Activated effector memory CD4-positive, alpha-beta T cell treated with anti-CD3 and anti-CD28 coated beads, Interleukin-2, amount 50 U/mL, for 16 hours (primary cell): ENCODE measurements around the gene FAM222B.
"Not testable (repeated sequence)": the region's sequence is repeated elsewhere in the genome, so short reads cannot be mapped to it uniquely, and the experiment has no call there.

ENCODE experiments used
- DNase-seq: peaks from one replicate; pipeline ENCODE4 v3.0.0-alpha.2; 2020

FAM222B gene

GRCh38 chr17:28828294-28829040 is 14.1 kb downstream of the FAM222B start:
- DNase-seq, result peak; percentile 43

- no peak for DNase-seq
These were observed 14.9 kb downstream of the FAM222B start for GRCh38 chr17:28827672-28828071.

GRCh38 chr17:28819582-28819981 is 23.0 kb downstream of the FAM222B start:
- DNase-seq, result no peak

- DNase-seq, result no peak
These were observed 23.8 kb downstream of the FAM222B start for GRCh38 chr17:28818819-28819221.

- no peak for DNase-seq
These were observed 26.1 kb downstream of the FAM222B start for GRCh38 chr17:28816540-28816939.

- no peak for DNase-seq
These were observed 29.7 kb downstream of the FAM222B start for GRCh38 chr17:28812748-28813377.

GRCh38 chr17:28812091-28812747 is 30.4 kb downstream of the FAM222B start:
- peak; percentile 99 for DNase-seq

- no peak for DNase-seq
These were observed 30.9 kb downstream of the FAM222B start for GRCh38 chr17:28811651-28812090.

GRCh38 chr17:28810437-28810836 is 32.2 kb downstream of the FAM222B start:
- DNase-seq, result no peak

- no peak for DNase-seq
These were observed 34.5 kb downstream of the FAM222B start for GRCh38 chr17:28807925-28808634.

- DNase-seq, result no peak
These were observed 46.5 kb downstream of the FAM222B start for GRCh38 chr17:28796062-28796461.

GRCh38 chr17:28794846-28795441 is 47.6 kb downstream of the FAM222B start:
- DNase-seq, result not testable (repeated sequence)

- no peak for DNase-seq
These were observed 49.5 kb downstream of the FAM222B start for GRCh38 chr17:28792877-28793661.

GRCh38 chr17:28788100-28788499 is 54.5 kb downstream of the FAM222B start:
- no peak for DNase-seq

GRCh38 chr17:28783161-28783560 is 59.4 kb downstream of the FAM222B start:
- DNase-seq, result no peak

- not testable (repeated sequence) for DNase-seq
These were observed 63.0 kb downstream of the FAM222B start for GRCh38 chr17:28779601-28780000.

- DNase-seq, result no peak
These were observed 65.4 kb downstream of the FAM222B start for GRCh38 chr17:28777178-28777577.

GRCh38 chr17:28774206-28774605 is 68.4 kb downstream of the FAM222B start:
- no peak for DNase-seq

- DNase-seq, result no peak
These were observed 68.9 kb downstream of the FAM222B start for GRCh38 chr17:28773736-28774135.

GRCh38 chr17:28765038-28765437 is 77.6 kb downstream of the FAM222B start:
- no peak for DNase-seq

GRCh38 chr17:28763804-28764266 is 78.8 kb downstream of the FAM222B start:
- peak; percentile 90 for DNase-seq
